MM.1S (cell line): ENCODE measurements around the gene HCAR3.

ENCODE experiments used
- EZH2 ChIP-seq: fragments of 300-600 bp; sonication (generic); optimal IDR thresholded peaks from 2 replicates; pipeline ENCODE3; 2017; ENCODE audit warnings: low read depth, mild to moderate bottlenecking, antibody characterized with exemption, low read length, mixed read lengths
- EZH2phosphoT487 ChIP-seq: fragments of 300-600 bp; sonication (generic); IDR thresholded peaks from 2 replicates; pipeline ENCODE4 v1.6.1; 2018; ENCODE audit warnings: antibody characterized with exemption, low read length
- TF ChIP-seq, protein P1 (sequence below): fragments of 300-600 bp; sonication (generic); IDR thresholded peaks from 2 replicates; pipeline ENCODE4 v1.5.1; 2016; ENCODE audit warnings: antibody characterized with exemption, low read length, mixed read lengths

DNA sequence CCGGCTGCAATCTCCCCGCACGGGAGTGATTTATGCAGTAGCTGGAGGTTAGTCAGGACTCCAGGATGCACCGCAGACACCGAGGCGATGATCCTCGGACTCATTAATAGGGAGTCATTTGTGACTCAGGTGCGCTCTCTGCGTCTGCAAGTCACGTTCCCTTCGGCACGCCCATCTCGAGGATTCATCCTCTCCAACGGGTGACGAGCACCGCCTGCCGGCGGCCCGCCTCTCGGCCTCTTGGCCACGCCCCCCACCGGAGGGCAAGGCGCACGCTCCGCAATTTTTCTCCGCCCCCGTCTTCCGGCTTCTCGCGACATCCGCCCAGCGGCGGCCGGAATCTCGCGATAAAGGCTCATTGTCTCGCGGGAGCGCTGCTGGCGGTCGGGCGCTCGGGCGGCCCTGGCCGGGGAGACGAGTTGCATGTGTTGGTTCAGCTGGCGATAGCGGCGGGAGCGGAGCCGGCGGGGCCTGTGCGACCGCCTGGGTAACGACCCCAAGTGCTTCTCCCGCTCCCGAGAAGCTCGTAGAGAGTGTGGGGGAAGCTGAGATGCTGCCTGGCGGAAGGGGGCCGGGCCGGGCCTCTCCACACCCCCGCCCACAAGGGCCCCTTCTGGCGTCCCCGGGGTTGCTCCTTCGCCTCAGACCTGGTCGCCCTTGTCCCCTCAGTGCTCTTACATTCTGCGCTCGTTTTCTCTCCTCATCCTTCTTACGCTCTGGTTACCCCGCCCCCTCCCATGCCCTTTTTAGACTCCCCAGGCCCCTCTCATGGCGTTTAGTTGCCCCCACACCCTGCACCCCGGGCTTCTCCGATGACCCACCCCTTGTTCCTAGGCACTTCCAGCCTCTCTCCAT, 36.1 kb upstream of the HCAR3 start, which contains the start of gene DENR:
- TF ChIP-seq, protein P1, sequence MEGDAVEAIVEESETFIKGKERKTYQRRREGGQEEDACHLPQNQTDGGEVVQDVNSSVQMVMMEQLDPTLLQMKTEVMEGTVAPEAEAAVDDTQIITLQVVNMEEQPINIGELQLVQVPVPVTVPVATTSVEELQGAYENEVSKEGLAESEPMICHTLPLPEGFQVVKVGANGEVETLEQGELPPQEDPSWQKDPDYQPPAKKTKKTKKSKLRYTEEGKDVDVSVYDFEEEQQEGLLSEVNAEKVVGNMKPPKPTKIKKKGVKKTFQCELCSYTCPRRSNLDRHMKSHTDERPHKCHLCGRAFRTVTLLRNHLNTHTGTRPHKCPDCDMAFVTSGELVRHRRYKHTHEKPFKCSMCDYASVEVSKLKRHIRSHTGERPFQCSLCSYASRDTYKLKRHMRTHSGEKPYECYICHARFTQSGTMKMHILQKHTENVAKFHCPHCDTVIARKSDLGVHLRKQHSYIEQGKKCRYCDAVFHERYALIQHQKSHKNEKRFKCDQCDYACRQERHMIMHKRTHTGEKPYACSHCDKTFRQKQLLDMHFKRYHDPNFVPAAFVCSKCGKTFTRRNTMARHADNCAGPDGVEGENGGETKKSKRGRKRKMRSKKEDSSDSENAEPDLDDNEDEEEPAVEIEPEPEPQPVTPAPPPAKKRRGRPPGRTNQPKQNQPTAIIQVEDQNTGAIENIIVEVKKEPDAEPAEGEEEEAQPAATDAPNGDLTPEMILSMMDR: peak; percentile 53
- no peak for TF ChIP-seq EZH2
- no peak for TF ChIP-seq EZH2phosphoT487
